HepG2 (cell line): Measurements from ENCODE around the gene LRTM2.

Source experiments
- HOXA5 ChIP-seq: sonication (generic); formaldehyde crosslinking; IDR thresholded peaks from 2 replicates; pipeline ENCODE4 v1.4.0; 2020; ENCODE audit warnings: missing genetic modification reagents
- NFYB ChIP-seq: sonication (generic); formaldehyde crosslinking; IDR thresholded peaks from 2 replicates; pipeline ENCODE4 v1.4.0; 2020; ENCODE audit warnings: missing genetic modification reagents
- POLR2AphosphoS5 ChIP-seq: IDR thresholded peaks from 2 replicates; pipeline ENCODE4 v1.6.1; 2012; ENCODE audit warnings: low read depth, low read length
- RNF2 ChIP-seq: fragments of 450-650 bp; conservative IDR thresholded peaks from 2 replicates; pipeline ENCODE4 v1.6.1; 2016; ENCODE audit warnings: low read depth
- RORA ChIP-seq: sonication (generic); formaldehyde crosslinking; IDR thresholded peaks from 2 replicates; pipeline ENCODE4 v1.5.0; 2020; ENCODE audit warnings: mild to moderate bottlenecking, missing genetic modification reagents, moderate library complexity
- TAF1 ChIP-seq: sonication (generic); formaldehyde crosslinking; IDR thresholded peaks from 2 replicates; pipeline ENCODE4 v1.4.0; 2020; ENCODE audit warnings: missing genetic modification reagents
- YY1 ChIP-seq: IDR thresholded peaks from 2 replicates; pipeline ENCODE4 v1.6.1; 2011; ENCODE audit warnings: low read length, low read depth, moderate library complexity, mild to moderate bottlenecking; ENCODE audit not compliant: insufficient read depth, insufficient replicate concordance
- ZMAT3 ChIP-seq: sonication (generic); formaldehyde crosslinking; conservative IDR thresholded peaks from 2 replicates; pipeline ENCODE4 v1.7.0; 2021; ENCODE audit warnings: missing genetic modification reagents
- ZNF275 ChIP-seq: sonication (generic); formaldehyde crosslinking; IDR thresholded peaks from 2 replicates; pipeline ENCODE4 v1.8.0; 2022; ENCODE audit warnings: missing genetic modification reagents, mild to moderate bottlenecking, inconsistent platforms, borderline replicate concordance
- ZNF280D ChIP-seq: sonication (generic); formaldehyde crosslinking; IDR thresholded peaks from 2 replicates; pipeline ENCODE4 v1.5.1; 2020; ENCODE audit warnings: mild to moderate bottlenecking, missing genetic modification reagents
- TF ChIP-seq, protein P1 (sequence below): sonication (generic); formaldehyde crosslinking; IDR thresholded peaks from 2 replicates; pipeline ENCODE4 v1.5.0; 2020; ENCODE audit warnings: mild to moderate bottlenecking, missing genetic modification reagents, moderate library complexity

DNA sequence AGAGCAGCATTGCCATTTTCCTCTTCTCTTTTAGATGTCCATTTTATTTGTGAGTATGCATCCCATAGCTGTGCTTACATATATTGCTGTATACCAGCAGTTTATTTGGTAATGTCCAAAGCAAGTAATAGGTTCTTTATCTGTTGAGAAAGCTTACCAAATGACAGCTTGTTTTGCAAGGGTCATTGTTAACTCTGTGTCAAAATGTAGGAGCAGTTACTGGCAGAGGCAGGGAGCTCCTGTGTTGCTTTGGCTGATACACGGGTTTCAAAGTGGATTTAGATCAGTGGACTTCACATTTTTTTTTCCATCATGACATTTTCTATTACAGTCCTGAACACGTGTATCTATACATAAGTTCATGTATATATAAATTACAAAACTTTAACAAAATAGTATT lies 38.1 kb upstream of the LRTM2 start:
- TF ChIP-seq, protein P1, sequence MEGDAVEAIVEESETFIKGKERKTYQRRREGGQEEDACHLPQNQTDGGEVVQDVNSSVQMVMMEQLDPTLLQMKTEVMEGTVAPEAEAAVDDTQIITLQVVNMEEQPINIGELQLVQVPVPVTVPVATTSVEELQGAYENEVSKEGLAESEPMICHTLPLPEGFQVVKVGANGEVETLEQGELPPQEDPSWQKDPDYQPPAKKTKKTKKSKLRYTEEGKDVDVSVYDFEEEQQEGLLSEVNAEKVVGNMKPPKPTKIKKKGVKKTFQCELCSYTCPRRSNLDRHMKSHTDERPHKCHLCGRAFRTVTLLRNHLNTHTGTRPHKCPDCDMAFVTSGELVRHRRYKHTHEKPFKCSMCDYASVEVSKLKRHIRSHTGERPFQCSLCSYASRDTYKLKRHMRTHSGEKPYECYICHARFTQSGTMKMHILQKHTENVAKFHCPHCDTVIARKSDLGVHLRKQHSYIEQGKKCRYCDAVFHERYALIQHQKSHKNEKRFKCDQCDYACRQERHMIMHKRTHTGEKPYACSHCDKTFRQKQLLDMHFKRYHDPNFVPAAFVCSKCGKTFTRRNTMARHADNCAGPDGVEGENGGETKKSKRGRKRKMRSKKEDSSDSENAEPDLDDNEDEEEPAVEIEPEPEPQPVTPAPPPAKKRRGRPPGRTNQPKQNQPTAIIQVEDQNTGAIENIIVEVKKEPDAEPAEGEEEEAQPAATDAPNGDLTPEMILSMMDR (CRISPR knock-in tag): no peak
- TF ChIP-seq POLR2AphosphoS5 (no peak), RNF2 (no peak), ZMAT3 (CRISPR knock-in tag) (no peak), ZNF280D (CRISPR knock-in tag) (no peak), YY1 (no peak), NFYB (CRISPR knock-in tag) (no peak), ZNF275 (CRISPR knock-in tag) (no peak), TAF1 (CRISPR knock-in tag) (no peak), HOXA5 (no peak), RORA (CRISPR knock-in tag) (no peak)
